Left ventricle myocardium superior (tissue), 1 donor: ENCODE data around the gene FCER1G. TPM values are rescaled to one million over a fixed set of nuclear protein-coding genes. Genes with fewer than 3 reads are reported as not detected.
"Not testable (repeated sequence)": the region's sequence is repeated elsewhere in the genome, so short reads cannot be mapped to it uniquely, and the experiment has no call there.

Experiments used
- ATAC-seq: fragments of 200-7000 bp; cut with Tn5 transposase; one replicate; pipeline ENCODE4 v1.9.1; 2020; ENCODE audit warnings: mild to moderate bottlenecking, moderate library complexity
- DNase-seq: peaks from one replicate; pipeline ENCODE4 v3.0.0-alpha.2; 2020
- intact Hi-C: fragments of 100-400 bp; cut with micrococcal nuclease; formaldehyde crosslinking; loops from one replicate; pipeline ENCODE4 v1.11.0; 2022
- total RNA-seq: library from RNA; stranded (reverse); fragmentation: NEBNext Ultra II Directional; extraction: Animal tissue kit (Norgen Biotek cat#: 25700); gene quantifications from one replicate; pipeline ENCODE4 v1.2.1, GENCODE V29; 2021
- donor health status: DM: no; HTN: yes; CAD: no; lungs with severe emphysema.

FCER1G gene
- total RNA-seq, 1 donor from 2014 or later: 24.8 TPM

DNA sequence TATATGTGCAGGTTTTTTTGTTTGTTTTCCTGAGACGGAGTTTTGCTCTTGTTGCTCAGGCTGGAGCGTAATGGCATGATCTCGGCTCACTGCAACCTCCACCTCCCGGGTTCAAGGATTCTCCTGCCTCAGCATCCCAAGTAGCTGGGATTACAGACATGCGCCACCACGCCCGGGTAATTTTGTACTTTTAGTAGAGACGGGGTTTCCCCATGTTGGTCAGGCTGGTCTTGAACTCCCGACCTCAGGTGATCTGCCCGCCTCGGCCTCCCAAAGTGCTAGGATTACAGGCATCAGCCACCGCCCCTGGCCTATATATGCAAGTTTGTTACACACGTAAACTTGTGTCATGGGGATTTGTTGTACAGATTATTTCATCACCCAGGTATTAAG lies 9.6 kb downstream of the FCER1G start:
- intact Hi-C loops: loop anchor here (10.0 kb wide), 2 partner anchors 80 to 160 kb away; partner anchors contain the start of gene MPZ
- DNase-seq, ATAC-seq: not testable (repeated sequence)

DNA sequence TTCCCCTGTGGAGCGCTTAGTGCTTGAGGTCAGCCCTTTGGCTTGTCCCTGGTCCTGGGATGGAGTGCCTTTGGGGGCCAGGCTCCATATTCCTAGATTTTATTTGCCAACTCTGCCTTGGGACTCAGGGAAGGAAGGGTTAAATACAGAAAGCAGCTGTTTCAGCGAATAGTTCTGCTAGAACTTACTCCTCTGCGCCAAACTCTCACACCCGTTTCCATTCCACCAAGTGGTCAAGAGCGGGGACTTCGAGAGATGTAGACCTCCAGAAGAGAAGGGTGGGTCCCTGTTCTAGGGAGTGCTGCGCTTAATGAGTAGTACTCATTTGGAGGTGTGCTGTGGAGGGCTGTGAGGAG lies 10.1 kb downstream of the FCER1G start:
- ATAC-seq (no peak), DNase-seq (no peak)
- intact Hi-C loops: loop anchor here (10.0 kb wide), 2 partner anchors 80 to 160 kb away; partner anchors contain the start of gene MPZ

DNA sequence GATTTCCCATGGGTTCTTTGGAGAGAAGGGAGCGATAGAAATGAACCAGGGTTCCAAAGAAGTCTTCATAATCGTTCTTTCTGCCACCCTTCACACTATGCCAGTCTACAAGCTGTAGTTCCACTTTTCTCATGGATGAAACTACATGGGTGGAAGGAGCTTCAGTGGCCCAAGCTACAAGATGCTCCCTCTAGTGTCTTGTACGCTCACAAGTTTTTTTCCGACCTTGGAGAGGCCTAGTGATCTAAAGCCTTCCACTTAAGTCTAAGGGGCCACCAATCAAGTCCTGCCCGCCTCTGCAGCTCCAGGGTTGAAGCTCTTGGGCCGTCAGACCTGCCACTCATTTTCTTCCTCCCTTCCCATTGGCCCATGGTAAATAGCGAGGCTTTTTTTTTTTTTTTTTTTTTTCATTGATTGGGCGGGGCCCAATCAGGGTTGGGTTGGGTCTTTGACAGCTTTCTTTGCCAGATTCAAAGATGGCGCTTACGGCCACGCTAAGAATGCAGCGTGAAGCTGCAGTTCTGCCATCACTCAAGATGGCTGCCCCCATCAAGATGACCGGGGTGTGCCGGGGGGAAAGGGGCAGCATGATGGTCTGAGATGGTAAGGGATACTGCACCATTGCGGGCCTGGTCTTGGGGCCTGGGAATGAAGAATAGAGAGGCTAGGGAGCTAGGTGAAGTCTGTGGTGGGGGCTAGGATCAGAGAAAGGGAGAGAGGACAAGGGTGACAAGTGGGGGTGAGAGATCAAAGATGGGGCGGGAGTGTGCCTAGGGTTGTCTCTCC lies 10.6 kb downstream of the FCER1G start, which contains the start of gene TOMM40L:
TSS of gene TOMM40L (plus strand) at position 527 of the 786 bp plus-strand sequence. CDS start 430 bp downstream, outside the sequence.
- intact Hi-C loops: loop anchor here (10.0 kb wide), 2 partner anchors 79 to 159 kb away; partner anchors contain the start of gene MPZ
- peak; percentile 90 for DNase-seq
- ATAC-seq: peak; percentile 96

DNA sequence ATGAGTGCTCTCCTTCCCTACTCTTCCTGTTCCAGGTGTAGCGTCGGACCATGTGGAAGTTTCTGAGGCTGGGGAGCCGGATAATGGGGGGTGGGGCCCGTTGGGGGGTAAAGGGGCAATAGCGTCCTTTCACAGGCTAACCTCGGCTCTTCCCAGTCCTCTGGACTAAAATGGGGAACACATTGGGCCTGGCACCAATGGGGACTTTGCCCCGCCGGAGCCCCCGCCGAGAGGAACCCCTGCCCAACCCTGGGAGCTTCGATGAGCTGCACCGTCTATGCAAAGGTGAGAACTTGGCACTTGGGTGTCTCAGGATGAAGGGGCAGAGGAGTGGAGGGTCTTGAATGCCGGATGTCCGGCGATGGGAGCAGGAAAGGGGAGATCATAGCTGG lies 11.2 kb downstream of the FCER1G start:
- ATAC-seq: peak; percentile 2
- intact Hi-C loops: loop anchor here (10.0 kb wide), 2 partner anchors 78 to 158 kb away; partner anchors contain the start of gene MPZ
- no peak for DNase-seq

DNA sequence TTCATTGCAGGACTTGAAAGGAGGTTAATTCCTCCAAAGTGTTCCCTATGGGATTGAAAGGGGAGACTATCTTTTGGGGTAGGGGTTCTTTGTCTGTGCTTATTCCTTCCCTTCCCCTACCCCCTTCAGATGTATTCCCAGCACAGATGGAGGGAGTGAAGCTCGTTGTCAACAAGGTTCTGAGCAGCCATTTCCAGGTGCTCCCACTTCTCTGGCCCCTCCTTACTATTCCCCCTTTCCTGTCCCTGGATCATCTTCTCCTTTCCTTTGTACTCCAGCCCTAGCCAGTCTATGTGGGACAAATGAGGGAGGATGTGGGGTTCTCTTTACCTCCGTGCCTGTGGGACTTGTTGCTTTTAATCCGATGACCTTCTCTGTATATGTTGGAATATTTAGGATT lies 11.7 kb downstream of the FCER1G start:
- no peak for ATAC-seq
- intact Hi-C loops: loop anchor here (10.0 kb wide), 2 partner anchors 78 to 158 kb away; partner anchors contain the start of gene MPZ
- no peak for DNase-seq

DNA sequence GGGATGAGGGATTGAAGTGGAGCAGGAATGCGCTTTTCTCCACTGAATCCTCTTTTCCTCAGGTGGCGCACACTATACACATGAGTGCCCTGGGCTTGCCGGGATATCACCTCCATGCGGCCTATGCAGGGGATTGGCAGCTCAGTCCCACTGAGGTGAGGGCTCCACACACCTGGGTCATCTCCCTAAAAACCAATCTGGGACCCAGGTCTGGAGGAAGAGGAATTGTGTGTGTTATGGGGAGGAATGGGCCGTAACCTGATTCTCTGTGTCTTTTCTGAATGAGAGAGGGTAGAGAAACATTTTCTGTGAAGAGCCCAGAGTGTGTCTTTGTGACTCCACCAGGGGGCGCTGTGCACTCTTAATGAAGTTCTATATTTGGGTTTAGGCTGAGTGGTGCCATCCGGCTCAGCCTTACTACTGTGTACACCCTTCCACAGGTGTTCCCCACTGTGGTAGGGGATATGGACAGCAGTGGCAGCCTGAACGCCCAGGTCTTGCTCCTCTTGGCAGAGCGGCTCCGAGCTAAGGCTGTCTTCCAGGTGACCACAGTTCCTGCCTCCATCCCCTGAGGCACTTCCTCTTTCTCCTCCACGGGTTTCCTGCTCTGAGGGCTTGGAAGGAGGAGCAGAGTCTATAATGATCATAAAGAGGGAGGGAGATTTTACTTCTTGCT lies 12.2 kb downstream of the FCER1G start:
- intact Hi-C loops: loop anchor here (10.0 kb wide), 2 partner anchors 77 to 157 kb away; partner anchors contain the start of gene MPZ
- ATAC-seq (peak; percentile 63), DNase-seq (peak; percentile 88)

DNA sequence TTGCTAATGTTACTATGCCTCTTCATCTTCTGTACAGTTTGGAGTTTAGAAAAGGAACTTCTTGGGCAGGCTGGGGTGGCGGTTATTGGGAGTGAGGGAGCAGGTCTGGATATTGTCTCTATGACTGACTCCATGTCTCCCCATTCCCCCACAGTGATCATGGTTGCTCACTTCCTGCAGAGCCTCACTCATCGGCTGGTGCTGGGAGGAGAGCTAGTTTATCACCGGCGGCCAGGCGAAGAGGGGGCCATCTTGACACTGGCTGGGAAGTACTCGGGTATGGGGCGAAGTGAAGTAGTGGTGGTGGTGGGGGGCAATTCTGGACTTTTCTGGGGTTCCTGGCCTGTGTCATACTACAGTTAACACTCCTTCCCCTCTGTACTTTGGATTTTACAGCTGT lies 12.9 kb downstream of the FCER1G start:
- ATAC-seq: no peak
- intact Hi-C loops: loop anchor here (10.0 kb wide), 2 partner anchors 77 to 157 kb away; partner anchors contain the start of gene MPZ
- no peak for DNase-seq

DNA sequence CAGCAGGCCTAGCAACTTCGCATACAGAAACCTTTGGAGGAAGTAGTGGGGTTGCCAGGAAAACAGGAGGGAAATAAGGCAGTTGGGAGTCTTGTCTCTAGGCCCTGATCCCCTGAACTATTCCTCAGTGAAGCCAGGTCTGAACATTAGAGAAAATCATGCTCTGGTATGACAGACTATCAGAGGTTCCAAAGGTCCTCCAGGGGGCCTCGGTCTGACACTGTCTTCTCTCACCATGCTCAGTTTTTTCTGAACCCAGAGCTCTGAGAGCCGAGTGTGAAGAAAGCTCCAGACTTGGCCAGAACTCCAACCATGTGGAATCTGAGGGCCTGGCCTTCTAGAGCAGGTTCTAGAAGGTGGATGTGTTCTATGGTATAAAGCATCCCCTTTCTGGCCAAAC lies 14.8 kb downstream of the FCER1G start:
- DNase-seq: no peak
- no peak for ATAC-seq
- intact Hi-C loops: loop anchor here (10.0 kb wide), 2 partner anchors 75 to 155 kb away; partner anchors contain the start of gene MPZ

DNA sequence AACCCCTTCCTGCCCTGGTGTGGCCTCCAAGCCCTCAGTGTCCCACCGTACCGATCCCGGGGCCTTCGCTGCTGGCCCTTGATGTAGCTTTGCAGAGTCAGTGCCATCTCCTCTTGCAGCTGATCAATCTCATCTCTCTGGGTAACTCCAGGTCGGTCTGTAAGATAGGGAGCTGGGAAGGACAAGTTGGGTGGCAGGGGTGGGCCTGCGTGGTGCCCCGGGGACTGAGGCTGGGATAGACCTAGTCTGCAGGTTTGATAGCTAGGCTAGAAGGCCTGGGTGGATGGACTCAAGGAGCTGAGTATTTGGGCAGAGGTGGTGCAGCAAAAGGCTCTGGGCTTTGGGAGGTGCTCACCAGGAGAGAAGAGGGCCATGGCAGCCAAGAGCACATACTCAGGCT lies 15.7 kb downstream of the FCER1G start:
- DNase-seq (no peak), ATAC-seq (no peak)
- intact Hi-C loops: no loop called here

DNA sequence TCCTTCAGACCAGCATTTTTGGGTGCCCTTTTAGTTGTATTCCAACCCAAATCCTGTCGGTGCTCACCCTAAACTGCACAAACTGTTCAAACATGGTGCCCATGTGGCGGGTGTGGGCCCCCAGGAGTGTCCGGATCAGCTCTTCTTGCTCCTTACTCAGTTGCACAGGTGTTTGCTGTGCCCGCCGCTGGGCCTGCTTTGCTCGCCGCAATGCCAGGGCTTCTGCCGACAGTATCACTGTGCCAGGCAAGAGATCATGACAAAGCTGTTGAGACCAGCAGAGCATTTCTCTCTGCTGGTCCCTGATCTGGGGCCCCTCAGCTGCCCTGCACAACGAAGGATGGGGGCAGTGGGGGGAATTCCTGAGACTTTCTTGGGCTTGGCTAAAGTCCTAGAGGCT lies 18.0 kb downstream of the FCER1G start:
- ATAC-seq (no peak), DNase-seq (no peak)
- intact Hi-C loops: no loop called here

DNA sequence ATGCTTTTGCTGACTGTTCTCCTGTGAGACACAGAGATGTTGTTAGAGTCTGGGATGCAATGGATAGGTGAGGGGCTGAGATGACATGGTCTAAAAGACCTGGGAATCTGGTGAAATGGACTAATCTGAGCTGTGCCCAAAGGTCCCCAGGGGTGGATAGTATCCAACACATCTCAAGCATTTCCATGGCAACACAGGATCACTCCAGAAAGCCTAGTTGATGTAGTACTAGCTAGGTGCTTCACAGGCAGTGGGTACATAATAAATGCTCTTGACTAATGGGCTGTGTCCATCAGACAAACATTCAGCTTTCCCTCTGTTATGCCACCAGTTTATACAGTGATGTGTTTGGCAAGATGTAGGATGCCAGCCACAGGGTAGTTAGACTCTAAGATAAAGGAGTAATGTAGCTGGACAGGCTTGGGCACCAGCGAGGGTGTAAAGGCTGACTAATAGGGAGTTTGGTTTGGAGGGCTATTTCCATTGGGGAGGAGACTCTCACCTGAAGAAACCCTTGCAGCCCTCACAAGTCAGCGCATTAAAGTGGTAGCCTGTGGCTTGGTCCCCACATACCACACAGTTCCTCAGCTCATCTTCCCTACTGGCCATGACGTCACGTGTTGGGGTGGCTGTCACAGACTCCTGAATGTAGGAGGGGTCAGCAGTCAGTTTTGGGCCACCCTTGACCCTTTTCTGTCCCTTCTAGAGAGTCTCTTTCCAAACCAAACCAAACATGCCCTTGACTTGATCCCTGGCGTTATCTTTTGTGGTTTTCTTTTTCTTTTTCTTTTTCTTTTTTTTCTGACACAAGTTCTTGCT lies 21.1 kb downstream of the FCER1G start:
- intact Hi-C loops: no loop called here
- DNase-seq (no peak), ATAC-seq (no peak)

DNA sequence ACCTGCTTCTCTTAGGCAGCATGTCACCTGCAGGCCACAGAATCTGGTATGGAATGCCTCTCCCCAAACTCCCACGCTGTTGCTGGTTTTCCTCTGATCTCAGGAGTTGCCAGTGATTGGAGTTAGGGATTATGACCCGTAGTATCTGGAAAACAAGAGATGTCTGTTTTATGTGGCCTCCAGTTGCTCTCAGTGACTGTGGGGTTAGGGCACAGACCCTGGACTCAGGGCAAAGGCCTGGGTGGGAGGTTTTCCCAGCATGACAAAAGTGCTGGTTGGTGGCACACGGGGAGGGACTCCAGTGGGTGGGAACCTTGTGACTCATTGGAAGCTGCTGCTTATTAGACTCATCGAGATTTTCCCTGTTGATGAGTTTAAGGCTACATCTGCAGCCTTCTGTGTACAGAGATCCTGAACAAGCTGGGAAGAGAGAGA lies 23.0 kb downstream of the FCER1G start, which contains the start of gene NR1I3:
TSS of gene NR1I3 (minus strand) at position 165 of the 435 bp plus-strand sequence. CDS start 1,638 bp downstream, outside the sequence.
- DNase-seq (no peak), ATAC-seq (no peak)
- intact Hi-C loops: no loop called here

DNA sequence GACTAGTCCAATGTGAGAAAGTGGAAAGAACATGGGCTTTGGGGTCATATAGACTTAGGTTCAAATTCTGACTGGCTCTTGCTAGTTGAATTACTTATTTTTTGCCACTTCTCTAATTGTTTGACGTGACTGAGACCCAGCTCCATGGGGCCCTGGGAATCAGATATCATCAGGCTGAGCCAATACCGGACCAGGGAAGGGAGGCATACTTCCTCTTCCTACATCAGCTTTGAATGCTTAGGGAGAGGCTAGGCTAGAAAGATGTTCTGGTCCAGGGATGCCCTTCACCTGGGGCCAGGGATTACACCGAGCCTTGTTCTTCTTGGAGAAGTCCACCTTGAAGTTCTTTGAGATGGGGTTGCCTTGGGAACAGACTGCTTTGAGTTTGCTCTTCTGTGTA lies 26.6 kb downstream of the FCER1G start:
- ATAC-seq (no peak), DNase-seq (no peak)
- intact Hi-C loops: no loop called here

DNA sequence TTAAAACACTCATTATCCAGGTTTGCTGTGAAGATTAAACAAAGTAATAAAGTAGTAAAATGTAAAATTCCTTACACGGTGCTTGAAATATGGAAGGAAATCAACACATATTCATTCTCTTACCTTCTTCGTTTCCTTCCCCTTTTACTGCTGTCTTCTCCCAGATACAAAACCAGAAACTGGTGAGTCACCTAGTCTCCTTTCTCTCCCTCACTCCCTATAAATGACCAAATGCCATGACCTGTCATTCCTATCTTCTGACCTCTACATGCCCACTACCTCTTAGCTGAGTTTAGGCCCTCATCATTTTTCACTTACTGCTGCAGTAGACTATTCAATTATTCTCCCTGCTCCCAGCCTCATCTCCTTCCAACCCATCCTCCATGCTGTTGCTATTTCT lies 27.2 kb downstream of the FCER1G start:
- intact Hi-C loops: no loop called here
- DNase-seq (no peak), ATAC-seq (no peak)

DNA sequence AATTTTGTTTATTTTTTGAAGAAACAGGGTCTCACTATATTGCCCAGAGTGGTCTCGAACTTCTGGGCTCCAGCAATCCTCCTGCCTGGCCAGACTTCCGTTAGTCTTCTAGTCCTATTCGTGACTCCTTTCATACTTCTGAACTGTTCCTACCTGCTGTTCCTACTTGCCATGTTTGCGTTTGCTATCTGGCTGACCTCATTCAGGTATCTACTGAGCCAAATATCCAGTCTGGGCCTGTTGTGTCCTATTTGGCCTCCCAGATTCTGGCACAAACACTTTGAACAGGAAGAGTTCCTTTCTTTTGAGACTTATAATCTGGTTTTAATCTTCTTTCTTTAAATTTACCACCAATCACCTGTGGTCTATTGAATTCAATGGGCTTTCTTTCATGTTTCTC lies 29.8 kb downstream of the FCER1G start:
- DNase-seq: no peak
- ATAC-seq: no peak
- intact Hi-C loops: no loop called here

DNA sequence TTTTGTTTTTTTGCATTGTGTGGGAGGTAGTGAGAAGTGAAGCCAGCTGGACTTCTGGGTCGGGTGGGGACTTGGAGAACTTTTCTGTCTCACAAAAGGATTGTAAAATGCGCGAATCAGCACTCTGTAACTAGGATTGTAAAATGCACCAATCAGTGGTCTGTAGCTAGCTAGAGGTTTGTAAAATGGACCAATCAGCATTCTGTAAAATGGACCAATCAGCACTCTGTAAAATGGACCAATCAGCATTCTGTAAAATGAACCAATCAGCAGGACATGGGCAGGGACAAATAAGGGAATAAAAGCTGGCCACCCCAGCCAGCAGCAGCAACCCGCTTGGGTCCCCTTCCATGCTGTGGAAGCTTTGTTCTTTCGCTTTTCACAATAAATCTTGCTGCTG lies 35.0 kb downstream of the FCER1G start:
- DNase-seq, intact Hi-C loops: not testable (repeated sequence)

DNA sequence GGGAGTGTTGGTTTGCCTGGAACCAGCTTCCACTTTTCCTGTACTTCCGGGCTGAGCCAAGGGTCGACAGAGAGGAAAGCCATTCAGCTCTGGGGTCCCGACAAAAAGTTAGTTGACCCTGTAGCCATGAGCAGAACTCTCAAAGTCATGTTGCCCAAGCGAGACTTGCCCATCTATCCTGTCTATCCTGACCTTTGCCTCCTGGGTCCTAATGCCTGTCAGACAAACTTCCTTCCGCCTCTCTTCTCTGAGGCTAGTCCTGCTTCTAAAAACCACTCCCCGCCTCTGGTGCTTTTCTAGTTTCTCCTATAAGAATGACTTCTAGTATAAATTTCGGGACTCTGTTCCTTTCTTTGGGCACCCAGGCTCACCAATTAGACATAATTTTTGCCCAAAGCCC lies 35.7 kb downstream of the FCER1G start:
- ATAC-seq (no peak), DNase-seq (no peak)
- intact Hi-C loops: no loop called here

More for the DNA sequence above, 35.0 kb downstream of the FCER1G start:
- ATAC-seq: not testable (repeated sequence)

DNA sequence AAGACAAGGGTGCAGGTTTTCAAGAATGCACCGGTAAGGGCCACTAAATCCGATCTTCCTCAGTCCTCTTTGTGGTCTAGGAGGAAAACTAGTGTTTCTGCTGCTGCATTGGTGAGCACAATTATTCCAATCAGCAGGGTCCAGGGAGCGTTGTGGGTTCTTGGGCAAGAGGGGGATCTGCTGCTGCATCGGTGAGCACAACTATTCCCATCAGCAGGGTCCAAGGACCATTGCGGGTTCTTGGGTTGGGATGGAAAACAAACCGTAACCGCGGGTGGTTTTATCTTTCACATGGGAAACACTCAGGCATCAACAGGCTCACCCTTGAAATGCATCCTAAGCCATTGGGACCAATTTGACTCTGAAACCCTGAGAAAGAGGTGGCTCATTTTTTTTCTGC lies 36.5 kb downstream of the FCER1G start:
- ATAC-seq (no peak), DNase-seq (no peak)
- intact Hi-C loops: no loop called here

DNA sequence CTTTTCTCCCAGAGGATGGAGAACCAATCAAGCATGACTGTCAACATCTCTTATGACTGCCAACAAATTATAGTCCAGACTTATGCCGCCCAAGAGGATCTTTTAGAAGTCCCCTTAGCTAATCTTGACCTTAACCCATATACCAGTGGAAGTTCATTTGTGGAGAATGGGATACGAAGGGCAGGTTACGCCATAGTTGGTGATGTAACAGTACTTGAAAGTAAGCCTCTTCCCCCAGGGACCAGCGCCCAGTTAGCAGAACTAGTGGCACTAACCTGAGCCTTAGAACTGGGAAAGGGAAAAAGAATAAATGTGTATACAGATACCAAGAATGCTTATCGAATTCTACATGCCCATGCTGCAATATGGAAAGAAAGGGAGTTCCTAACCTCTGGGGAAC lies 40.2 kb downstream of the FCER1G start:
- DNase-seq, ATAC-seq, intact Hi-C loops: not testable (repeated sequence)
